COLO829 (cell line): ENCODE data around the gene IL1R2.
"Not testable (repeated sequence)": the region's sequence is repeated elsewhere in the genome, so short reads cannot be mapped to it uniquely, and the experiment has no call there.

ENCODE experiments used
- DNase-seq: peaks from one replicate; pipeline ENCODE4 v3.0.0; 2012; ENCODE audit warnings: low spot score

IL1R2 gene

DNA sequence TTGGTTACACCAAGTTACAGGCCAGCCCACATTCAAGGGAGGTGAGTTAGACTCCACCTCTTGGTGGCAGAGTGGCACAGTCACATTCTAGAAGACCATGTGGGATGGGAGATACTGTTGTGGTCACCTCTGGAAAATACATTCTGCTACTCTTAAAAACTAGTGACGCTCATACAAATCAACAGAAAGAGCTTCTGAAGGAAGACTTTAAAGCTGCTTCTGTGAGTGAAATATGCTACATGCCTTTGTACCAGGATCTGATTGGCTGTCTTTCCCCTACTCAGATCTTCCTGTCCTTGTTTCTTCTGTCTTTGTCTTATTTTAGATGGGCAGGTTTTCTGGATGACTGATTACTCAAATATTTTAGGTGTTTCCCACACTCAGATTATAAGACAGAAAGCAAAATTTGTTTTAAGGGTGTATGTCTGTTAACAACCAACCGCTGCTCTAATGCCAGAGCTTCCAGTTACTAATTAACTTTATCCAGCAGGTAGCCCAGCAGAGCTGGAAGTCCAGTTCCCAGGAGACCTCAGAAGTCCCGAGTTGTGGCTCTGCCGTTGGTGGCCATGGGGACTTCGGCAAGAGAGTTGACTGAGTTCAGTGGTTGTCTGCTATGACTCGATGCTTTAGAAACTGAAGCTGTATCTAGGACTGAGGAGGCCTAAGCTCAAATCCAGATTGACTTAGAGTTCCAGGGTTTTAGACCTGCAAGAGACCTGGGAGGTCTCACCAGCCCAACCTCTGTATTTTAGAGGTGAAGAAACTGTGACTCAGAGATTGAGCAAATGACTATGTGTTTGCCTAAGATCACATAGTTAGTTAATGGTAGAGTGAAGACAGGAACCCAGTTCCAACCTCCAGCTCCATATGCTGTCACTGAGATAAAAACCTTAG is 7.4 kb downstream of the IL1R2 start:
- no peak for DNase-seq

GRCh38 chr2:102000012-102000411 is 8.3 kb downstream of the IL1R2 start:
- DNase-seq: no peak

DNA sequence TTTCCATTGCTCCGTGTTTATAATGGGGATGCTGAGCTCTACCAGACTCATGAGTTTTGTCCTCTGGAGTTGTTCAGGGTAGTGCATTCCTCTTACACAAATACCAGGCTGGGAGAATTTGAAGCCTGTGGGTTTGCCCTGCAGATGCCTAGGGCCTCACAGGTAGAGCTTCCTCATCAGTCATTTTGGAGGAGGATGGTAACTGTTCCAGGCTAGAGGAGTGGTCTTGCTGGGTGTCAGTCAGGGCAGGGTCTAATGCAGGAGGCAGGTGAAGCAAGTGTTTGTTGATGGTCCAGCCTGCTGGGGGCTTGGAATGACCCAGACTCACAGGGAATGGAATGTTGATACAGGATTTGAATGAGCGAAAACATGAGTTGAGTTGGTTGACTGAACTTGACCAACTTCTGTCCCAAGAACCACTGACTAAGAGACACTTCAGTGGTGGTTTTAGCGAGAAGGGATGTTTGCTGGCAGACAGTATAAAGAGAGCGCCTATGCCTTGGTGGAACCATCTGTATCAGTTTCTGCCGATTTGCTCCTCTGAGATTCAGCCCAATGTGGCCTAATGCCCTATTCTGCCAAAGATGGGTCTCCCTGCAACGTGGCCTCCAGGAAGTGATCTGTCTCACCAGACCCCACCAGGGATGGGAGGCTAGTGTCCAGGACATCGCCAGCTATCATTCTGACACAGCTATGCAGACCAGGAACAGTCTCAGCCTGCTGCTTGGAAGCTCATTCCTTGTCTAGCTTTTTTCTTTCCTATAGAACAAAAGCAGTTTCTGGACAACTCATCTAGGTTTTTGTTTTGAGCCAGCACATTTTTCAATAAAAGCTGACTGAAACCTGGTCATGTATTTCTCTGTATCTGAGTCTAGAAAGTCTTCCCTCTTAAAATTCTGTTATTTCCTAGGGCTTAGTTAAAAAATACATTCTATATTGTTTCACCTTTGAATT is 9.3 kb downstream of the IL1R2 start:
- no peak for DNase-seq

DNA sequence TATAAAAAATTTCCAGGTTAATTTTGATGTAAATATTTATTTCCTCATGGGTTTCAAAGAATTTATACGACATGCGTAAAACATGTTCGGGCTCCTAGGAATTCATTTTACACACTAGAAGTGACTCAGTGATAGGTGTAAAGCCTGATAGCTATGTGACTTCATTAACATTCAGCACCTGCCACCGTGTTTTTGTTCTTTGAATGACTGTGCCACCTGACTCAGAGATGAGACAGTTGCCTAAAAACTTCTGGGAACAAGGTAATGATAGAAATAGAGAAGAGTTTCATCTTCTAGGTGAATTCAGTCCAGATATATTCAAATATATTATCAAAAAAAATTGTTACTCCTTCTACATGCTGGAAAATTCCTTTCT is 10.0 kb downstream of the IL1R2 start:
- no peak for DNase-seq

GRCh38 chr2:102002228-102002627 is 10.5 kb downstream of the IL1R2 start:
- DNase-seq: no peak

DNA sequence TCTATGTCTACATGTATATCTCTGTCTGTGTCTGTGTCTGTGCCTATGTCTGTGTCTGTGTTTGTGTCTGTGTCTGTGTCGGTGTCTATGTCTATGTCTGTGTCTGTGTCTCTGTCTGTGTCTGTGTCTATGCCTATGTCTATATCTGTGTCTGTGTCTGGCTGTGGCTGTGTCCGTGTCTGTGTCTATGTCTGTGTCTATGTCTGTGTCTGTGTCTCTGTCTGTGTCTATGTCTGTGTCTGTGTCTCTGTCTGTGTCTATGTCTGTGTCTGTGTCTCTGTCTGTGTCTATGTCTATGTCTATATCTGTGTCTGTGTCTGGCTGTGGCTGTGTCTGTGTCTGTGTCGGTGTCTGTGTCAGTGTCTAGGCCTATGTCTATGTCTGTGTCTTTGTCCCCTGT is 11.1 kb downstream of the IL1R2 start:
- not testable (repeated sequence) for DNase-seq

GRCh38 chr2:102003696-102004095 is 11.9 kb downstream of the IL1R2 start:
- DNase-seq: no peak

DNA sequence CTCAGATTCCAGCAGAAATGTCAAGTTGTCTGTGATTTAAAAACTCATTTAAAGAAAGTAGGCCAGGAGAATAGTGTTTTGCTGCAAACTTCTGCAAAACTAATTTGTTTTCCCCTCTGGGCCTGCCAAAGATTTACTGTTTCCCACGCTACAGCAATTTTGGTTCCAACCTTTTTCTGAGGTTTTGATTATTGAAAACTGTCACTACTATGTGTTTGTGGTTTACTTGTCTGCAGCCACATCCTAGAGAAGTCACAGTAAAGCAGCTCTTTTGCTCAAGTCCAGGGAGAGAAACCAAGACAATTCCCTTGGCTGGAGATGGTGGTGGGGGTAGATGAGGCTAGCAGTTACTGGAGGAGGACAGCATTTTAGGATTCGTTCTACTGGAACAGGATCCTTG is 12.8 kb downstream of the IL1R2 start:
- no peak for DNase-seq

GRCh38 chr2:102005449-102005848 is 13.7 kb downstream of the IL1R2 start:
- DNase-seq: no peak

DNA sequence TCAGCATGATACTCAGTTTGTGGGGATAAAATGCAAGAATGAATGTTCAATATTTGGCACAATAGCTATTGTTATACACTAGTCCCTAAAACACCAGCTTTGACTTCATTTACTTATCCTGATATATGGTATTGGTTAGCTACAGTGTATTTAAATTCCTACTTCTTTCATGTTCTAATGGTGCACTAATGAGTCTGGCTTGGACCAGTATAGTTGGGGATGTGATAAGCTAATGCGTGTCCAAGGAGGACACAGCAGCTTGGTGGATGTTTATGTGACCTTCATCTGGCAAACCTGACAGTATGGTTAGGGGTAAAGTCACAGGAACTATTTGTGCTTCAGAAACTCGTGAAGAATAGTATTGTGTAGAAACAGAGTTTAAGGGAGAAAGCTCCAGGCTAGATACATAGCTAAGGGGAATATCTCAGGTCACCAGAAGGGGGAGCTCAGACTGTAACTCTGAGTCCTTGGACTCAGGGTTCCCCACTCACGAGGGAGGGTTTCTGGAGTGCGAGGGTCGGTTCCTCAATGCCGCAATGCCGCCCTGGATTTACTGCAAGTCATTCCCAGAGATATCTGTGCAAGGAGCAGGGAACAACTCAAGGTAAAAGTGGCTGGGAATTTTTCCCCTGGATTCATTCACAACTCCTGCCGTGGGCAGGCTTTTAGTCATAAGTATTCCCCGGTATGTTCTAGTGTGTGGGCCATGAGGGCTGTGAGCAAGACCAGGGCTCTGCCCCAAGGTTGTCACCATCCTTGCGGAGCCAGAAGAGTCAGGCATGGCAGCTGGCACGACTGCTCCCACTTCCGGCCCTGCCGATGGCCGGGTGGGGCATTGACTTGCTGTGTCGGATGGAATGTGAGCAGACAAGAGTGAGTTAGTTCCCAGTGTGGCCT is 14.5 kb downstream of the IL1R2 start:
- DNase-seq: peak; percentile 46

- DNase-seq: no peak
Observed at GRCh38 chr2:102006886-102007278, 15.1 kb downstream of the IL1R2 start.

GRCh38 chr2:102008490-102008889 is 16.7 kb downstream of the IL1R2 start:
- no peak for DNase-seq

DNA sequence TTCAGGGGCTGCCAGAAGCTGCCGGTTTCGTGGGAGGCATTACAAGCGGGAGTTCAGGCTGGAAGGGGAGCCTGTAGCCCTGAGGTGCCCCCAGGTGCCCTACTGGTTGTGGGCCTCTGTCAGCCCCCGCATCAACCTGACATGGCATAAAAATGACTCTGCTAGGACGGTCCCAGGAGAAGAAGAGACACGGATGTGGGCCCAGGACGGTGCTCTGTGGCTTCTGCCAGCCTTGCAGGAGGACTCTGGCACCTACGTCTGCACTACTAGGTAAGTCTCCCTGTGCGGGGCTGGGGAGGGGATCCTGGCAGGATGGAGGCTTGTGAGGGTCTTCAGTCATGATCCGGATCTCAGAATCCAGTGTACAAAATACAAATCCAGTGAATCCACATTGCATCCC is 17.8 kb downstream of the IL1R2 start:
- DNase-seq: no peak

- DNase-seq: no peak
Observed at GRCh38 chr2:102010902-102011301, 19.1 kb downstream of the IL1R2 start.

DNA sequence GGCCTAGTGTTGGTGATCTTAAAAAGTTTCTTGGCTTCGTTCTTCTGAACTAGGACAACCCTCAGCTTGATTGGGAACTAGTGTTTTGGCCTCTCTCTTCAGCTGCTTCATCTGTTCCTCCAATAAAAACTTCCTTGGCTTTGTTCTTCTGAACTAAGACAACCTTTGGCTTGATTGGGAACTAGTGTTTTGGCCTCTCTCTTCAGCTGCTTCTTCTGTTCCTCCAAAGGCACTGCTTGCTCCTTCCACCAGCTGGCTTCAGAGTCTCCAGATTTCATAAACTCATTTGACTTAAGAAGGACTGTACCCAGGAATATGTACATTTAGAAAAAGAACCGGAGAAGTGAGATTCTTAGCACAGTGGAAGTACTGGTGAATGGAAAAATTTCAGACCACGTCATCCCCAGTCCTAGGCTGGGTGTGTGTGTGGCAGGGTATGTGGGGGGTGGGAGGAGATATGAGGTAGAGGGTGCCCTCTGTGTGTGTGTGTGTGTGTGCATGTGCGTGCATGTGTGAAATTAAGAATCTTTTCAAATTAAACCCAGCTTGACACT is 20.4 kb downstream of the IL1R2 start:
- no peak for DNase-seq

- no peak for DNase-seq
Observed at GRCh38 chr2:102013206-102014040, 21.7 kb downstream of the IL1R2 start.

DNA sequence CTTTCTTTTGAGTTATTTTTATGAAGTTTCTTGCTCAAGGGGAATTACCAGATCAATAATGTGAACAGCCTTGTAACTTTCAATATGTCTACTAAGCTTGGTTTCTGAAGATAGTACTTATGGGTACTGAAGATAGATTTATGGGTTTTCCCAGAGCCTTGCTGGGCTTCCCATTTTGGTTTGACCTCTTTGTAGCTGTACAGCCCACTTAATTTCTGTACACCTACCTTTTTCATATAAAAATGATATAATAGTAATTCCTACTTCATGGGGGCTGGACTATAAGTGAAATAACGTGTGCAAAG is 22.2 kb downstream of the IL1R2 start:
- no peak for DNase-seq

GRCh38 chr2:102015399-102015798 is 23.6 kb downstream of the IL1R2 start:
- no peak for DNase-seq

DNA sequence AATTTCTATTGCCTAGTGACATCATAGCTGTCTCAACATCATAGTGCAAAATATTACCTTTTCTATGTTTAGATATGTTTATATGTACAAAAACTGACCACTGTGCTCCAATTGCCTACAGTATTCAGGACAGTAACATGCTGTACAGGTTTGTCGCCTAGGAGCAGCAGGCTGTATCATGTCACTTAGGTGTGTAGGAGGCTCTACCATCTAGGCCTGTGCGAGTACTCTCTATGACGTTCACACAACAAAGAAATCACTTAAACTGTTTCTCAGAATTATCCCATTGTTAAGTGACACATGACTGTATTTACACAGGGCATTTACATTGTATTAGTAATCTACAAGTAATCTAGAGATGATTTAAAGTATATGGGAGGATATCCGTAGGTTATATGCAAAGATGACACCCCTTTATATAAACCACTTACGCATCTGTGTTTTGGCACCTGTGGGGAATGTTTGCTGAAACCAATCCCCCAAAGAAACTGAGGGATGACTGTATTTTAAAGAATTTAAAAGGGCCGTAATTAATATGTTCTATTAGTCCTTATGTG is 24.7 kb downstream of the IL1R2 start:
- no peak for DNase-seq

- no peak for DNase-seq
Observed at GRCh38 chr2:102018823-102019445, 27.2 kb downstream of the IL1R2 start.
